GM12873 (cell line): Measurements from ENCODE around the gene OSBPL7.

Experiments used
- CTCF ChIP-seq: IDR thresholded peaks from 2 replicates; pipeline ENCODE4 v1.5.1; 2012; ENCODE audit warnings: low read depth, mild to moderate bottlenecking, moderate library complexity, low read length, control low read depth; ENCODE audit not compliant: insufficient read depth; ENCODE audit errors: missing control alignments

The OSBPL7 gene

DNA sequence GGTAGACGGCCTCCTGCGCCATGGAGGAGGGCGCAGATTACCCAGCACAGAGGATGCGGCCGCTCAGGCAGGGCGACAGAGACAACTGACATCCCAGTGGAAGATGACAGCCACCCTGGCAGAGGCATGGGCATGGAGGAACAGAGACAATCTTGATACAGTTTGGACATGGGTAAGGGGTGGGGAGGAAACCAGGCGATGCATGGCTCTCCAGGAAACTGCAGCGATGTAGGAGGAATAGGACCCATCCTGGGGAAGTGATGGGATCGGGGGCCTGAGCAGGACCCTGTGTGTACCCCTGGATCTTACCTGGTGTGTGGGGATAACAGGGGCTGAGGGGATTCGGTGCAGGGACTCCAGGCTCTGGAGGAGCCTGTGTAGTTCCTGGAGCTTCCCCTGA, 4.6 kb downstream of the OSBPL7 start:
- no peak for TF ChIP-seq CTCF

- TF ChIP-seq CTCF: no peak
Measured at GRCh38 chr17:47816111-47816735, 5.4 kb downstream of the OSBPL7 start.

DNA sequence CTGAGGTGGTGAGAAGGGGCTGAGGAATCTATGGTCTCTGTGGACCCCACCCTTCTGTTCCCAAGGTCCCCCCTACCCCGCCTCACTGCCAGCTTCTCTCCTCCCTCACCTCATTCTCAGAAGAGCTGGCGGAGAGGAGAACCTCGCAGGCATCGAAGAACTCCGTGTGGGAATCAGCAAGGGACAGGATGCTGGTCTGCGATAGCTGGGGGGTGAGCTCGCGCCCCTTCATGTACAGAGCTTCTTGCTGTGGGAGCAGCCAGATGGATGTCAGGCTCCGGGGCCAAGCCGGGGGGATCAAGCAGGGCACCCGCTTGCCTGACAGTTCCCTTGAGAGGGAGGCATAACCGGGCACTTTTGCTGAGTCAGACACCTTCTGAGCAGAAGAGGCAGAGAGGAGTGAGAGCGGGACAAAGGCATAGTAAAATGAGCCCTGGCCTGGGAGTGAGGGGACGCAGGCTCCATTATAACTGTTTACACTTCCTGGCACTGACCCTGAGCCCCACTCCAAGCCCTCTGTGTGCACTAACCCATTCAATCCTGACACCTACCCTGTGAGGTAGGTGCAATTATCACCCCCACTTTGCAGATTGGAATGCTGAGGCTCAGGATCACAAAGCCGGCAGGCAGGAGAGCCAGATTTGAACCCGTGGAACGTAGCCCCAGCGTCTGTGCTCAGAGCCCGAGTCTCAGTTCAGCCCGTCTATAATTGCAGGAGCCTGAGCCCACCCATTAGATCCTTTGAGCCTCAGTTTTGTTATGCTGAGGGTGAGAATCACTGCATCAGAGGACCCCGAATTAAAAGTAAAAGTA, 6.3 kb downstream of the OSBPL7 start:
- TF ChIP-seq CTCF: no peak

DNA sequence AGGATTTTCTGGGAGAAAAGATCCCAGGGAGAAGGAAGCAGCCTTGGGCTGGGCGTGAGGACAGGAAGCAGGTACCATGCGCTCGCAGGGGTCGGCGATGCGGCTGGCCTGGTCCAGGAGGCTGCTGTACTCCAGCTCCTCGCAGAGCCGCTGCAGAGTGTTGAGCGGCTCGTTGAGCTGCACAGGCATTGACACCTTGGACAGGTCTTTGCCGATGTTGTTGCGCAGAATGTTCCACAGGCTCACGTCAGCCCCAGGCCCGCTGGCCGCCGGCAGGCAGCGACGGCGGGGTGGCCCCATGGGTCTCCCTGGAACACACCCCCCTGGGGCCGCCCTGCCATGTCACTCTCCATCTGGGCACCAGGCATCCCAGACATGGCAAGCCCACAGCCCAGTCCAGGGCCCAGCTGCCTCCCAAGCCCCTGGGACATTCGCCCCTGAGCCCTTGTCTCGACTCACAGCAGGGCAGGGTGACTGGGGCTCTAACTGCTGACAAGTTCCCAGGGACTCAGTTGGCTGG, 8.0 kb downstream of the OSBPL7 start:
- TF ChIP-seq CTCF: no peak

- no peak for TF ChIP-seq CTCF
Measured at GRCh38 chr17:47813077-47813476, 8.5 kb downstream of the OSBPL7 start.

DNA sequence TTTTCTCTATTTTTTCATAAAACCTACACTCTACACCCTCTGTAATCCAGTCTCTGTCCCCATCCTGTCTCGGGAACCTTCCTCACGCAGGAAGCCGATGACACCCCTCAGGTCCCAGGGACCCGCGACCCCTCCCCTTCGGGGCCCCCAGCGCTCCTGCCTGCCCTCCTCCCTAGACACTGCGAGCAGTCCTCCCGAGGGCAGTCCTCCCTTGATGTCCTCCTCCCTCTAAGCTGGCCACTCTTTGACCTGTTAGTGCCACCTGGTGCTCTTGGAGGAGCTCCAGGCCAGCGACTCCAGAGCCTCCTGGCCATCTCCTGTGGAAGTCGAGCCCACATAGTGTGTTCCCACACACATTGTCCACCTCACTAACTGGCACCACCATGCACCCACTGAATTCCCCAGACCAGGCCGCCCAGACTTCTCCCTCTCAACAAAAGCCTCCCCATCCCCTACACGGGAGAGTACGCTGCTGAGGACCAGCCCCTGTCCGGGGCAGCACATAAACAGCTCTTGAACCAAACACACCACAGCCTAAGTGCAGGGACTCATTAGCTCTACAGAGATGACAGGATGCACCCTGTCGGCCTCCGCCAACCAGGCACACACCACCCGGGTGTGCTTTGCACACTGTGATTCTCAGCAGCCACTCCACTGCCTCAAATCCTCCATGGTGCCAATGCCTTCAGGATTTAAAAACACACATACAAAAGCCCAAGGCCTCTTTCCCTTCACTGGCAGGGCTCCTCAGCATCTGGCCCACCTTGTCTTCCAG, 9.3 kb downstream of the OSBPL7 start:
- TF ChIP-seq CTCF: no peak

DNA sequence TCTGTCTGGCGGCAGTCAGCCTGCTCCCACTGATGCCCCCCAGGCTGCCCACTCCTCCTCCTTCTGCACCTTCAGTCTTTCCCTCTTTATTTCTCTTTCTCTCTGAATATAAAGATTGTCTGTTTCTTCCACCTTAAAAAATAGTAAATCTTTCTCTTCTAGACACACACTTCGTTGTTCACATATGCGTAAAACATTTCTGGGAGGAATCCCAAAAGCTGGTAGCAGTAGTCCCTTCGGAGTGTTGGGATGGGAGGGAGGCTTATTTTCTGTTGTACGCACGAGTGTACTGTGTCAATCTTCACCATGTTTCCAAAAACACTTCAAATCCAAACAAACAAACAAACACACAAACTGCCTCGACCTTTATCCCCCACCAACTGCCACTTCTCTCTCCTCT, 9.9 kb downstream of the OSBPL7 start:
- no peak for TF ChIP-seq CTCF
